HepG2 (cell line): ENCODE data around the gene OR51G1. TPM values are rescaled to one million over a fixed set of nuclear protein-coding genes. Genes with fewer than 3 reads are reported as not detected.

Experiments
- ATAC-seq: fragments of 200-7000 bp; cut with Tn5 transposase; 3 replicates; pipeline ENCODE4 v1.9.1; 2020; ENCODE audit warnings: mild to moderate bottlenecking, moderate library complexity
- BruUV-seq: library from RNA; stranded (reverse); fragments of 400-500 nt; replicated peaks from 2 replicates; lab custom pipeline; 2021; lab: Mats Ljungman, UMichigan
- CTCF ChIA-PET: fragments of 300-600 bp; formaldehyde crosslinking; extraction: SDS; loops from one replicate; lab custom pipeline; 2021; ENCODE audit warnings: low total read pairs, inconsistent platforms, low intra/inter-chr PET ratio; lab: Yijun Ruan, JAX
- POLR2A ChIA-PET: fragments of 350-600 bp; sonication (Branson Sonifier 250); formaldehyde crosslinking; loops from one replicate; lab custom pipeline; 2020; ENCODE audit warnings: antibody characterized with exemption, inconsistent platforms; lab: Yijun Ruan, JAX
- DNase-seq: peaks from one replicate; pipeline ENCODE4 v3.0.0-alpha.2; 2015; ENCODE audit warnings: low spot score
- FAIRE-seq: peaks from 3 replicates; lab custom pipeline; 2011; peaks lifted over from hg19 to GRCh38; lab: Jason Lieb, UNC
- H2AFZ ChIP-seq: one replicate; pipeline ENCODE4 v1.6.1; 2011; ENCODE audit warnings: low read length, inconsistent platforms
- H3K27ac ChIP-seq: fragments of 300-600 bp; 3 replicates; pipeline ENCODE4 v1.8.0; 2011; ENCODE audit warnings: mixed run types, mild to moderate bottlenecking, mixed read lengths, low read length, inconsistent platforms; ENCODE audit not compliant: insufficient read depth; ENCODE audit errors: extremely low read length
- H3K27me3 ChIP-seq, 2 experiments: fragments of 200-600 bp in 1 of 2; 2 replicates in 1 of 2; 3 replicates in 1 of 2; pipeline versions ENCODE4 v1.6.0 to v1.8.0; 2011; ENCODE audit warnings: low read length in 2 of 2, mild to moderate bottlenecking in 2 of 2, moderate library complexity in 2 of 2, inconsistent platforms in 1 of 2; ENCODE audit not compliant: insufficient read depth in 2 of 2, control insufficient read depth in 1 of 2
- H3K36me3 ChIP-seq, 2 experiments: fragments of 200-600 bp in 1 of 2; replicated peaks in 1 of 2; 2 replicates in 1 of 2; 3 replicates in 1 of 2; pipeline versions ENCODE4 v1.5.1 to v1.8.0; 2011; ENCODE audit warnings: low read length in 2 of 2, inconsistent platforms in 1 of 2; ENCODE audit not compliant: insufficient read depth in 2 of 2, control insufficient read depth in 1 of 2
- H3K4me1 ChIP-seq: 2 replicates; pipeline ENCODE4 v1.5.1; 2012; ENCODE audit warnings: low read length, inconsistent platforms; ENCODE audit not compliant: insufficient read depth
- H3K4me2 ChIP-seq: 2 replicates; pipeline ENCODE4 v1.6.0; 2011; ENCODE audit warnings: low read depth, low read length, inconsistent platforms
- H3K4me3 ChIP-seq, 3 experiments: fragments of 200-600 bp in 1 of 3; sonication (generic), shearing (Covaris generic) in 1 of 3; replicated peaks in 1 of 3; 2 replicates each; pipeline ENCODE4 v1.5.1; 2011 to 2016; ENCODE audit warnings: low read length in 3 of 3, inconsistent platforms in 2 of 3, low read depth in 2 of 3, mild to moderate bottlenecking in 2 of 3, control low read depth in 1 of 3, mixed read lengths in 1 of 3; ENCODE audit not compliant: insufficient read depth in 1 of 3
- H3K79me2 ChIP-seq: one replicate; pipeline ENCODE4 v1.6.1; 2011; ENCODE audit warnings: low read length, inconsistent platforms; ENCODE audit not compliant: insufficient read depth
- H3K9ac ChIP-seq: 2 replicates; pipeline ENCODE4 v1.6.0; 2011; ENCODE audit warnings: mild to moderate bottlenecking, low read depth, low read length, inconsistent platforms; ENCODE audit not compliant: insufficient read depth
- H3K9me3 ChIP-seq: 2 replicates; pipeline ENCODE4 v1.5.1; 2012; ENCODE audit warnings: mild to moderate bottlenecking, low read length
- H4K20me1 ChIP-seq: 2 replicates; pipeline ENCODE4 v1.6.0; 2011; ENCODE audit warnings: inconsistent platforms, mild to moderate bottlenecking, low read length, moderate library complexity; ENCODE audit not compliant: insufficient read depth
- CEBPB ChIP-seq: IDR thresholded peaks from 2 replicates; pipeline ENCODE4 v1.6.1; 2011; ENCODE audit warnings: low read depth, low read length, improper control_type of control experiment, borderline replicate concordance
- SMARCE1 ChIP-seq: fragments of 450-650 bp; IDR thresholded peaks from 2 replicates; pipeline ENCODE4 v1.6.1; 2017; ENCODE audit warnings: borderline replicate concordance
- SRF ChIP-seq: IDR thresholded peaks from 2 replicates; pipeline ENCODE4 v1.6.1; 2011; ENCODE audit warnings: mild to moderate bottlenecking, low read depth, low read length, moderate library complexity
- ZNF598 ChIP-seq: sonication (generic); formaldehyde crosslinking; IDR thresholded peaks from 2 replicates; pipeline ENCODE4 v1.5.1; 2020; ENCODE audit warnings: mild to moderate bottlenecking, missing genetic modification reagents, borderline replicate concordance
- ZNF660 ChIP-seq: sonication (generic); formaldehyde crosslinking; IDR thresholded peaks from 2 replicates; pipeline ENCODE4 v1.5.1; 2020; ENCODE audit warnings: mild to moderate bottlenecking, low read depth, missing genetic modification reagents, borderline replicate concordance
- ZSCAN30 ChIP-seq: sonication (generic); formaldehyde crosslinking; IDR thresholded peaks from 2 replicates; pipeline ENCODE4 v1.5.0; 2020; ENCODE audit warnings: mild to moderate bottlenecking, missing genetic modification reagents
- ZZZ3 ChIP-seq: sonication (generic); formaldehyde crosslinking; IDR thresholded peaks from 2 replicates; pipeline ENCODE4 v1.4.0; 2020; ENCODE audit warnings: missing genetic modification reagents, mild to moderate bottlenecking, borderline replicate concordance
- WGBS: methylation state at CpG from one replicate; pipeline ENCODE4 v1.1.6; 2017; ENCODE audit warnings: low lambda C conversion rate; 5-methylcytosine and 5-hydroxymethylcytosine counted together
- in situ Hi-C: cut with HindIII; loops from 2 replicates; pipeline ENCODE4 v1.10.0; 2017; ENCODE audit warnings: low pct_unique_long_range_greater_than_20kb; ENCODE audit not compliant: extremely low pct_ligation_motif_present
- intact Hi-C: fragments of 100-400 bp; cut with micrococcal nuclease; formaldehyde crosslinking; loops from one replicate; pipeline ENCODE4 v1.10.0; 2022; ENCODE audit not compliant: unreplicated experiment
- polyA plus RNA-seq, 8 experiments: library from polyadenylated mRNA; depleted of rRNA in 3 of 8; stranded (reverse) in 7 of 8; unstranded in 1 of 8; fragments of >200 nt; fragmentation: Illumina TruSeq in 4 of 8; extraction: Trizol in 4 of 8; gene quantifications; 2 replicates each; pipeline versions ENCODE4 v1.2.1 to v1.2.3, GENCODE V29; 2011 to 2016; ENCODE audit warnings: low read depth in 4 of 8, missing spikeins in 1 of 8, mixed read lengths in 1 of 8; ENCODE audit not compliant: insufficient read depth in 1 of 8
- total RNA-seq, 5 experiments: library from RNA; depleted of rRNA; stranded (reverse); fragments of >200 nt; fragmentation: Illumina TruSeq; extraction: Trizol; gene quantifications; 2 replicates each; pipeline ENCODE4 v1.2.3, GENCODE V29; 2016; ENCODE audit warnings: low read depth in 1 of 5

OR51G1 gene
- total and polyA plus RNA-seq, 2 of the 13 experiments (the other 11 are each of a cell fraction or from before 2014, with no cell fraction given), result not detected

DNA sequence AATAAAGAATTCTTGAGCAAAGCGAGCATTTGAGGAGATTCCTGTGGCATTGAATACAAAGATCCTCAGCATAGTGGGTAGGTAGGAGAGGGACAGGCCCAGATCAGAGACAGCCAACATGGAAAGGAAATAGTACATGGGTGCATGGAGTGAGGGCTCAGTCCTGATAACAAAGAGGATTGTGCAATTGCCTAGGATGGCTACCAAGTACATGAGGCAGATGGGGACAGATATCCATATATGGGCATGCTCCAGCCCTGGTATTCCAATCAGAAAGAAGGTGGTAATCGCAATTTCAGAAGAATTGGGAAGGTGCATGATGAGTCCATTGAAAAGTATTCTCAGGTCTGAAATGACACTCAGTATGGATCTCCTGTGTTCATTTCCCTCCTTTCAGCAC is 33.9 kb downstream of the OR51G1 start:
- no TSS peak for BruUV-seq
- in situ Hi-C loops, result no loop called here
- no peak overlapping the region for H3K9ac ChIP-seq

GRCh38 chr11:4887591-4887990 is 36.5 kb downstream of the OR51G1 start:
- intact Hi-C loops, result no loop called here

More for the DNA sequence above, 33.9 kb downstream of the OR51G1 start:
- no peaks in the 10 kb centered on the region for H4K20me1 ChIP-seq
- FAIRE-seq (no peak), DNase-seq (no peak), ATAC-seq (no peak)
- TF ChIP-seq ZSCAN30 (CRISPR knock-in tag), result no peak
- TF ChIP-seq SRF, result peak; percentile 33; the same call in 1 of the 2 replicates
- peak; percentile 53 for TF ChIP-seq CEBPB
- ChIA-PET POLR2A (no interaction called here), CTCF (no interaction called here)
- H3K9me3 ChIP-seq, result no peaks in the 10 kb centered on the region
- no peak overlapping the region for H2AFZ ChIP-seq
- H3K4me3 ChIP-seq, result no peak overlapping the region
- H3K27ac ChIP-seq, result no peak overlapping the region
- no peaks in the 10 kb centered on the region for H3K79me2 ChIP-seq
- intact Hi-C loops, result no loop called here
- 0% methylated on average over 2 of the region's 2 CpGs for WGBS
- H3K4me1 ChIP-seq, result no peaks in the 10 kb centered on the region
- H3K27me3 ChIP-seq, result no peaks in the 10 kb centered on the region
- H3K36me3 ChIP-seq, result no peaks in the 10 kb centered on the region
- H3K4me2 ChIP-seq, result no peak overlapping the region

More at GRCh38 chr11:4887591-4887990, 36.5 kb downstream of the OR51G1 start:
- no peak overlapping the region for H3K4me3 ChIP-seq
- TF ChIP-seq ZZZ3 (no peak), ZNF660 (no peak), ZNF598 (no peak), SMARCE1 (no peak)
- TF ChIP-seq, all 625 proteins: peak for 0
- no peaks in the 10 kb centered on the region for H3K36me3 ChIP-seq
- H3K9me3 ChIP-seq, result no peaks in the 10 kb centered on the region
- BruUV-seq, result no TSS peak
- no peaks in the 10 kb centered on the region for H3K4me1 ChIP-seq
- DNase-seq (no peak), ATAC-seq (no peak), FAIRE-seq (no peak)
- CTCF ChIA-PET, result no interaction called here
- H3K79me2 ChIP-seq, result no peaks in the 10 kb centered on the region
- H3K4me2 ChIP-seq, result no peak overlapping the region
- no peak overlapping the region for H2AFZ ChIP-seq
- in situ Hi-C loops, result no loop called here
- POLR2A ChIA-PET, result no interaction called here
- no peak overlapping the region for H3K27ac ChIP-seq
- 0% methylated on average over 1 of the region's 1 CpG for WGBS
- no peaks in the 10 kb centered on the region for H3K27me3 ChIP-seq
- no peaks in the 10 kb centered on the region for H4K20me1 ChIP-seq
- H3K9ac ChIP-seq, result no peak overlapping the region
